Right lobe of liver (tissue), 4 donors: Measurements from ENCODE around the gene WDR82.

ENCODE experiments used
- POLR2A ChIP-seq: fragments of 450-650 bp; IDR thresholded peaks from one replicate; pipeline ENCODE4 v1.6.1; 2017; ENCODE audit warnings: antibody characterized with exemption, mild to moderate bottlenecking
- TF ChIP-seq, protein P1 (sequence below), 4 donors: fragments of 200-600 bp in 3 of 4; fragments of 450-650 bp in 1 of 4; IDR thresholded peaks; one replicate each; pipeline versions ENCODE4 v1.5.1 to v1.8.0; 2016 to 2022; ENCODE audit warnings: antibody characterized with exemption in 4 of 4, mild to moderate bottlenecking in 2 of 4
- donor health status: DM: no; HTN: no; CAD: no.
- donor health status: DM: no; HTN: no; CAD: no.
- donor health status: DM: no; HTN: yes; CAD: no.

DNA sequence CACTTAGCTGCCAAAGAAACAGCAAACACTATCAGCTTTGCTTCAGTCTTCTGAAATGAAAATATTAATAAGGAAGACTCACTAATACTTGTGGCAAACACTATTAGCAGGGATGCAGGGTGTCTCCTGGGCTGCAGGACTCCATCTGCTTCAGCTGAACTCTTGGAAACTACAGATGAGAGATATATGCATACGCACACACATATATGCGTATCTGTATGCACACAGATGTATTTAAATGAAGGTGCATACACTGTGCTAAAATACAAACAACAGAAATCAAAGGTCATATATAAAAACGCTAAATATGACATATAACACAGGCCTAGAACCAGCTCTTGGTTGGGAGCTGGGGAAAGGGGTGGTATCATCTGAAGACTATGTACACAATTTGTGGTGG, 22.3 kb downstream of the WDR82 start:
- TF ChIP-seq, protein P1, sequence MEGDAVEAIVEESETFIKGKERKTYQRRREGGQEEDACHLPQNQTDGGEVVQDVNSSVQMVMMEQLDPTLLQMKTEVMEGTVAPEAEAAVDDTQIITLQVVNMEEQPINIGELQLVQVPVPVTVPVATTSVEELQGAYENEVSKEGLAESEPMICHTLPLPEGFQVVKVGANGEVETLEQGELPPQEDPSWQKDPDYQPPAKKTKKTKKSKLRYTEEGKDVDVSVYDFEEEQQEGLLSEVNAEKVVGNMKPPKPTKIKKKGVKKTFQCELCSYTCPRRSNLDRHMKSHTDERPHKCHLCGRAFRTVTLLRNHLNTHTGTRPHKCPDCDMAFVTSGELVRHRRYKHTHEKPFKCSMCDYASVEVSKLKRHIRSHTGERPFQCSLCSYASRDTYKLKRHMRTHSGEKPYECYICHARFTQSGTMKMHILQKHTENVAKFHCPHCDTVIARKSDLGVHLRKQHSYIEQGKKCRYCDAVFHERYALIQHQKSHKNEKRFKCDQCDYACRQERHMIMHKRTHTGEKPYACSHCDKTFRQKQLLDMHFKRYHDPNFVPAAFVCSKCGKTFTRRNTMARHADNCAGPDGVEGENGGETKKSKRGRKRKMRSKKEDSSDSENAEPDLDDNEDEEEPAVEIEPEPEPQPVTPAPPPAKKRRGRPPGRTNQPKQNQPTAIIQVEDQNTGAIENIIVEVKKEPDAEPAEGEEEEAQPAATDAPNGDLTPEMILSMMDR (IDR thresholded peaks at IDR 0.05), result no peak
- TF ChIP-seq POLR2A, result no peak
